22Rv1 (cell line): ENCODE results near the gene FMOD.

Source experiments
- H3K27ac ChIP-seq: fragments of 450-650 bp; 2 replicates; pipeline ENCODE4 v1.5.1; 2017
- CTCF ChIP-seq: fragments of 450-650 bp; IDR thresholded peaks from 2 replicates; pipeline ENCODE4 v1.5.1; 2017; ENCODE audit warnings: mild to moderate bottlenecking
- ZFX ChIP-seq: fragments of 450-650 bp; IDR thresholded peaks from 2 replicates; pipeline ENCODE4 v1.6.1; 2017; ENCODE audit warnings: antibody characterized with exemption, borderline replicate concordance

FMOD gene

GRCh38 chr1:203291201-203292096 lies 59.5 kb downstream of the FMOD start:
- peak overlapping the region; percentile 42 for H3K27ac ChIP-seq
- TF ChIP-seq ZFX (no peak), CTCF (no peak)
